Heart left ventricle (tissue), 16 donors: Measurements from ENCODE around the gene COA4. TPM values are rescaled to one million over a fixed set of nuclear protein-coding genes. Genes with fewer than 3 reads are reported as not detected.

Experiments
- ATAC-seq, 4 donors: fragments of 200-7000 bp; cut with Tn5 transposase; one replicate each; pipeline ENCODE4 v1.9.1; 2020 to 2022; ENCODE audit warnings: moderate library complexity in 4 of 4, mild to moderate bottlenecking in 3 of 4, moderate number of reproducible peaks in 1 of 4
- DNase-seq, 5 donors: peaks; one replicate each; pipeline ENCODE4 v3.0.0-alpha.2; 2020
- H3K27ac ChIP-seq, 12 donors: fragments of 200-600 bp; sonication (generic) in 4 of 12; one replicate each; pipeline versions ENCODE4 v1.5.0 to v1.8.0; 2016 to 2022; ENCODE audit warnings: mild to moderate bottlenecking in 2 of 12
- H3K27me3 ChIP-seq, 9 donors: fragments of 200-600 bp; sonication (generic) in 2 of 9; one replicate each; pipeline versions ENCODE4 v1.5.1 to v1.8.0; 2016 to 2022; ENCODE audit warnings: mild to moderate bottlenecking in 3 of 9
- H3K36me3 ChIP-seq, 9 donors: fragments of 200-600 bp; sonication (generic) in 2 of 9; one replicate each; pipeline versions ENCODE4 v1.5.0 to v1.8.0; 2018 to 2022; ENCODE audit warnings: mild to moderate bottlenecking in 2 of 9
- H3K4me1 ChIP-seq, 12 donors: fragments of 200-600 bp; sonication (generic) in 4 of 12; one replicate each; pipeline versions ENCODE4 v1.5.0 to v1.8.0; 2016 to 2022; ENCODE audit warnings: mild to moderate bottlenecking in 3 of 12
- H3K4me3 ChIP-seq, 12 donors: fragments of 200-600 bp; sonication (generic) in 4 of 12; one replicate each; pipeline versions ENCODE4 v1.5.0 to v1.8.0; 2017 to 2022; ENCODE audit warnings: mild to moderate bottlenecking in 9 of 12, moderate library complexity in 4 of 12
- H3K9me3 ChIP-seq, 12 donors: fragments of 200-600 bp; sonication (generic) in 4 of 12; one replicate each; pipeline versions ENCODE4 v1.5.0 to v1.8.0; 2016 to 2022; ENCODE audit warnings: mild to moderate bottlenecking in 1 of 12
- POLR2A ChIP-seq, 2 donors: fragments of 450-650 bp; IDR thresholded peaks; one replicate each; pipeline ENCODE4 v1.6.1; 2017; ENCODE audit warnings: antibody characterized with exemption in 2 of 2, mild to moderate bottlenecking in 2 of 2, moderate library complexity in 2 of 2
- WGBS, 4 donors: extraction: QIAGEN DNeasy Blood & Tissue Kit in 2 of 4; methylation state at CpG; one replicate each; pipeline versions ENCODE4 v1.1.5 to v1.1.7; 2013 to 2018; 5-methylcytosine and 5-hydroxymethylcytosine counted together
- intact Hi-C, 10 donors: fragments of 100-400 bp; cut with DNase I; formaldehyde crosslinking; loops; one replicate each; pipeline versions ENCODE4 v1.11.1 to v1.14.2; 2022
- polyA plus RNA-seq, 2 donors: library from polyadenylated mRNA; stranded (reverse); fragments of 200-250 nt; gene quantifications; one replicate each; pipeline ENCODE4 v1.2.3, GENCODE V29; 2013
- total RNA-seq, 9 donors: library from RNA; depleted of rRNA in 2 of 9; stranded (reverse); fragments of >200 nt in 2 of 9; fragmentation: NEBNext Ultra II Directional in 3 of 9; extraction: Animal tissue kit (Norgen Biotek cat#: 25700) in 3 of 9; gene quantifications; one replicate each; pipeline versions ENCODE4 v1.1.0 to v1.2.4, GENCODE V29; 2016 to 2023
- TF ChIP-seq, protein P1 (sequence below), 12 donors: fragments of 200-600 bp; sonication (generic) in 4 of 12; IDR thresholded peaks; one replicate each; pipeline versions ENCODE4 v1.5.0 to v1.8.0; 2018 to 2022; ENCODE audit warnings: antibody characterized with exemption in 12 of 12, mild to moderate bottlenecking in 5 of 12
- donor health status: ischemic (EF 13 %, LVEDD 7.1; RV severe dilation, severe dysfunction).
- donor health status: healthy with polysubstance abuse.
- donor health status: DM: no; HTN: yes; CAD: no.
- donor health status: DM: no; HTN: no; CAD: no.
- donor health status: ischemic (EF 25% LVEDD 6.9; RV normal size, moderate dysfunction).
- donor health status: ischemic (EF 25% LVEDD 5.7; RV mildly dilated, moderate dysfunction).
- donor health status: healthy.
- donor health status: DM: yes; HTN: yes; CAD: no.
- donor health status: ischemic (EF 35%, LVEDD 5.7; RV mildly dilated, moderate dysfunction).
- donor health status: nonischemic (EF 11% LVEDD 7.7; RV severe dilation, severe dysfunction).
- donor health status: DM: yes; HTN: yes; CAD: no.
- donor health status: PGD.
- donor health status: ischemic (EF 29% LVEDD 5.4; RV normal size, mild dysfunction).
- donor health status: nonischemic (EF 23%, LVEDD 6.1; RV moderate dilation, normal function).

The COA4 gene
- total and polyA plus RNA-seq, 11 donors = 46.0 to 136 (median 57.7) TPM

DNA sequence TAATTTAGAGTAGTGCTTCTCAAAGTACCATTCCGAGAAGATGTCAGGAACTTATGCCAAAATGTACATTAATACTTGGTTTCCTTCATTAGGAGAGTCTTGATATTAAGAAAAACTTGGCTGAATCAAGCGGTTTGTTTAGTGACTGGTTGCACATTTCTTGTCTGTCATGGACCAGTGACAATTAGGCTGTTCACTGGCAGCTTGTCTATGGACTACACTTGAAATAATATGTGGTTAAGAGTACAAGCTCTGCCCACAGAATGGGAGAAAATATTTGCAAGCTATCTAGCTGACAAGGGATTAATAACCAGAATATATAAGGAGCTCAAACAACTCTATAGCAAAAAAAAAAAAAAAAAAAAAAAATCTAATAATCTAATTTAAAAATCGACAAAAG is 24.6 kb downstream of the COA4 start:
- H3K9me3 ChIP-seq = no peaks in the 10 kb centered on the region
- TF ChIP-seq, protein P1, sequence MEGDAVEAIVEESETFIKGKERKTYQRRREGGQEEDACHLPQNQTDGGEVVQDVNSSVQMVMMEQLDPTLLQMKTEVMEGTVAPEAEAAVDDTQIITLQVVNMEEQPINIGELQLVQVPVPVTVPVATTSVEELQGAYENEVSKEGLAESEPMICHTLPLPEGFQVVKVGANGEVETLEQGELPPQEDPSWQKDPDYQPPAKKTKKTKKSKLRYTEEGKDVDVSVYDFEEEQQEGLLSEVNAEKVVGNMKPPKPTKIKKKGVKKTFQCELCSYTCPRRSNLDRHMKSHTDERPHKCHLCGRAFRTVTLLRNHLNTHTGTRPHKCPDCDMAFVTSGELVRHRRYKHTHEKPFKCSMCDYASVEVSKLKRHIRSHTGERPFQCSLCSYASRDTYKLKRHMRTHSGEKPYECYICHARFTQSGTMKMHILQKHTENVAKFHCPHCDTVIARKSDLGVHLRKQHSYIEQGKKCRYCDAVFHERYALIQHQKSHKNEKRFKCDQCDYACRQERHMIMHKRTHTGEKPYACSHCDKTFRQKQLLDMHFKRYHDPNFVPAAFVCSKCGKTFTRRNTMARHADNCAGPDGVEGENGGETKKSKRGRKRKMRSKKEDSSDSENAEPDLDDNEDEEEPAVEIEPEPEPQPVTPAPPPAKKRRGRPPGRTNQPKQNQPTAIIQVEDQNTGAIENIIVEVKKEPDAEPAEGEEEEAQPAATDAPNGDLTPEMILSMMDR (IDR thresholded peaks at IDR 0.05) = no peak
- TF ChIP-seq POLR2A (IDR thresholded peaks at IDR 0.05) = no peak
- peaks cover 0 to 24% (median 4%) of the 10 kb centered on the region in 12 donors for H3K4me1 ChIP-seq
- peaks cover 0 to 22% (median 2%) of the 10 kb centered on the region in 9 donors for H3K36me3 ChIP-seq
- whole genome bisulfite sequencing, 4 donors = 81 to 94% (median 90%) methylated on average over 3 of the region's 3 CpGs
- no peak for ATAC-seq
- H3K27me3 ChIP-seq = no peaks in the 10 kb centered on the region
- intact Hi-C loops = loop anchor here in 1 of 10 donors (10.0 kb wide), 1 partner anchor 163 kb away; no protein-coding TSS in a partner anchor
- DNase-seq = no peak
- H3K27ac ChIP-seq = peak overlapping the region in 6 of 12 donors; percentile 10 to 68 (median 30)
- no peak overlapping the region for H3K4me3 ChIP-seq

DNA sequence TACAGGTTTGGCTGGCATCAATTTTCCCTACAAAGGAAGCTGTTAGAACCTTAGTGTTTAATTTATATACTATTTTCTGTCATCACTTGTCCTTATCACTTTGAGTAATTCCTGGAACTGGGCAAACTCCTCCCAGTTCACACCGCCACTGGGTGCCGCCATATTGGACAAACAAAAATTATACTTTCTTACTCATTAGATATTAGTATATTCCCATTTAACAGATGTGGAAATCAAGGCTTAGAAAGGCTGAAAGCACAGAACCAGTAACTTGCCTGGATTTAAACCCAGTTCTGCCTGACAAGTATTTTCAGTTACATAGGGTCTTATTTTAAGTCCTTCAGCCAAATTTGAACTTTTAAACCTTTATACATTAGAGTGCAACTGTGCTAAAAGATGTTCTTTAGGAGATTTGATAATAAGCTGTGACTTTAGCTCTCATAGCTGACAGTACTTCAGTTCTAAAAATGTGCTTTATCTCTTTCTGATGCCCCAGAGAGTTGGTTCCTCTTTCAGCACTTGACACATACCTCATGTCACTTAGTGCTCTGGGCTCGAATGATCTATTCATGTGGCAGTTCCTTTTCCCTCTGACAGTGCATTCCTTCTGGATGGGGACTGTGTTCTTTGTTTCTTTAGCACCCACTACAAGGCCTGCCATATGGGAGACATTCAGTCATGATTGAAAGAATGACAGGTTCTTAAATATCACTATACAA is 25.4 kb downstream of the COA4 start:
- H3K36me3 ChIP-seq = peaks cover 0 to 25% (median 7%) of the 10 kb centered on the region in 9 donors
- peak; percentile 71 to 82 (median 72) for ATAC-seq
- 75 to 77% (median 76%) methylated on average over 3 of the region's 3 CpGs for WGBS, 4 donors
- no peak overlapping the region for H3K4me3 ChIP-seq
- H3K9me3 ChIP-seq = no peaks in the 10 kb centered on the region
- TF ChIP-seq, protein P1 (IDR thresholded peaks at IDR 0.05) = no peak
- TF ChIP-seq POLR2A (IDR thresholded peaks at IDR 0.05) = no peak
- DNase-seq = no peak
- intact Hi-C loops = loop anchor here in 1 of 10 donors (10.0 kb wide), 1 partner anchor 164 kb away; no protein-coding TSS in a partner anchor
- H3K4me1 ChIP-seq = peaks cover 0 to 21% (median 1%) of the 10 kb centered on the region in 12 donors
- H3K27me3 ChIP-seq = no peaks in the 10 kb centered on the region
- H3K27ac ChIP-seq = peak overlapping the region in 5 of 12 donors; percentile 15 to 68 (median 33)

DNA sequence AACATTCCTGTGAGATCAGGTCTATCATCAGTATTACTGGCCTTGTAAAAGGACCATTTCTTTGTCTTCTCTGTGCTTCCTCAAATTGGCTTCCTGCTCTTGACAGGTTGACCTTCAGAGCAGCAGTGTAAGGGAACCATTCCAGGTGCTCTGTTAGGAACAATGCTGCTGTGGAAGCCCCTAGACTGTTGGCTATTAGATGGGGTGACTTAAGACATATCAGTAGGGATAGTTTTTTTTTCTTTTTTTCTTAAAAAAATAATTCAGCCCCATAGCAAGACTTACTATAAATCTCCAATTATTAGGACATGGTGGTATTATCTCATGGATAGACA is 37.6 kb downstream of the COA4 start:
- ATAC-seq (peak in 2 of 4 donors; percentile 36 to 61), DNase-seq (no peak)
- H3K36me3 ChIP-seq = peaks cover 0 to 30% (median 15%) of the 10 kb centered on the region in 9 donors
- no peak overlapping the region for H3K4me3 ChIP-seq
- TF ChIP-seq POLR2A (IDR thresholded peaks at IDR 0.05) = no peak
- TF ChIP-seq, protein P1 (IDR thresholded peaks at IDR 0.05) = no peak
- peaks cover 0 to 11% (median 0%) of the 10 kb centered on the region in 12 donors for H3K4me1 ChIP-seq
- intact Hi-C loops = no loop called here
- H3K9me3 ChIP-seq = no peaks in the 10 kb centered on the region
- H3K27me3 ChIP-seq = no peaks in the 10 kb centered on the region
- no peak overlapping the region for H3K27ac ChIP-seq

DNA sequence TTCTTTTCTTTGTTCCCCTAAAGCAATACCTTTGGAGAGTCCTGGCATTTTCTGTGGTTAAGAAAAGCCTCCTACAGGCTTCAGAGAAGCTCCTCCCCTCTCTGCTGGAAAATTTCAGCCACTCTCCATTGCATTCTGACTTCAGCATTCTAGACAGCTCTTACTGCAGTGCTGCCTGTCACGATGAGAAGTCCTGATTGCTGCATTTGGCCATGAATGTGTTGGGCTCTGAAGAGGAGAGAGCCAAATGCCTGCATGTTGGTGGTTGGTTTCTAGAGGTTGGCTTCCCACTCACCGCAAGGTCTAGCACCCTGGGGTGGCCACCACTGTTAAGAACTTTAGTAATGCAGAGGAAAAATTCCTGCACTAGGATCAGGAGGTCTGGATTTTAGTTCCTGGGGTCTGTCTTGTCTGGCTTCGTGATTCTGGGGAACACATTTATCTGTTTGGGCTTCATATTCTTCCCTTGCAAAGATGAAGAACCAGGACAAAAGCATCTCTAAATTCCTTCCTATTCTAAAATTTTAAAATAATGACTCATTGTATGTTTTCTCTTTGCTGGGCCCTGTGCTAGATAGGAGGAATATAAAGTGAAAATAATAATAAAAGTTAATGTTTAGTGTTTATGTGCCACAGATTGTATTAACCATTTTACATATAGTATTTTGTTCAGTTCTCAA is 38.1 kb downstream of the COA4 start:
- no peak for DNase-seq
- Histone ChIP-seq H3K27ac (peak overlapping the region in 2 of 12 donors; percentile 17), H3K9me3 (no peaks in the 10 kb centered on the region), H3K27me3 (no peaks in the 10 kb centered on the region), H3K4me3 (no peak overlapping the region), H3K36me3 (peaks cover 0 to 26% (median 10%) of the 10 kb centered on the region in 9 donors), H3K4me1 (peaks cover 0 to 11% (median 0%) of the 10 kb centered on the region in 12 donors)
- 62 to 72% (median 69%) methylated on average over 3 of the region's 3 CpGs for WGBS, 4 donors
- intact Hi-C loops = no loop called here
- TF ChIP-seq, protein P1 (IDR thresholded peaks at IDR 0.05) = no peak
- TF ChIP-seq POLR2A (IDR thresholded peaks at IDR 0.05) = no peak
- ATAC-seq = peak in 3 of 4 donors; percentile 42 to 63 (median 53)
